Measurements from ENCODE around the gene RIPOR1.

- TF ChIP-seq, protein P1, sequence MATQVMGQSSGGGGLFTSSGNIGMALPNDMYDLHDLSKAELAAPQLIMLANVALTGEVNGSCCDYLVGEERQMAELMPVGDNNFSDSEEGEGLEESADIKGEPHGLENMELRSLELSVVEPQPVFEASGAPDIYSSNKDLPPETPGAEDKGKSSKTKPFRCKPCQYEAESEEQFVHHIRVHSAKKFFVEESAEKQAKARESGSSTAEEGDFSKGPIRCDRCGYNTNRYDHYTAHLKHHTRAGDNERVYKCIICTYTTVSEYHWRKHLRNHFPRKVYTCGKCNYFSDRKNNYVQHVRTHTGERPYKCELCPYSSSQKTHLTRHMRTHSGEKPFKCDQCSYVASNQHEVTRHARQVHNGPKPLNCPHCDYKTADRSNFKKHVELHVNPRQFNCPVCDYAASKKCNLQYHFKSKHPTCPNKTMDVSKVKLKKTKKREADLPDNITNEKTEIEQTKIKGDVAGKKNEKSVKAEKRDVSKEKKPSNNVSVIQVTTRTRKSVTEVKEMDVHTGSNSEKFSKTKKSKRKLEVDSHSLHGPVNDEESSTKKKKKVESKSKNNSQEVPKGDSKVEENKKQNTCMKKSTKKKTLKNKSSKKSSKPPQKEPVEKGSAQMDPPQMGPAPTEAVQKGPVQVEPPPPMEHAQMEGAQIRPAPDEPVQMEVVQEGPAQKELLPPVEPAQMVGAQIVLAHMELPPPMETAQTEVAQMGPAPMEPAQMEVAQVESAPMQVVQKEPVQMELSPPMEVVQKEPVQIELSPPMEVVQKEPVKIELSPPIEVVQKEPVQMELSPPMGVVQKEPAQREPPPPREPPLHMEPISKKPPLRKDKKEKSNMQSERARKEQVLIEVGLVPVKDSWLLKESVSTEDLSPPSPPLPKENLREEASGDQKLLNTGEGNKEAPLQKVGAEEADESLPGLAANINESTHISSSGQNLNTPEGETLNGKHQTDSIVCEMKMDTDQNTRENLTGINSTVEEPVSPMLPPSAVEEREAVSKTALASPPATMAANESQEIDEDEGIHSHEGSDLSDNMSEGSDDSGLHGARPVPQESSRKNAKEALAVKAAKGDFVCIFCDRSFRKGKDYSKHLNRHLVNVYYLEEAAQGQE (IDR thresholded peaks at IDR 0.05; ENCODE audit: unreplicated experiment): no peak
- TF ChIP-seq CTCF (conservative IDR thresholded peaks at IDR 0.05; ENCODE audit: low read depth in 2 of 2) (no peak), POLR2AphosphoS5 (IDR thresholded peaks at IDR 0.05; ENCODE audit: low read depth) (no peak), EZH2 (IDR thresholded peaks at IDR 0.05; ENCODE audit: low read depth, unreplicated experiment) (no peak)
Measured at GRCh38 chr16:67517155-67517445, 11.5 kb upstream of the RIPOR1 start.

Measured in GM23338 (cell line).